ENCODE results near the gene FOXK2.

GRCh38 chr17:82524540-82524939 is 5.0 kb downstream of the FOXK2 start:
- no peak for TF ChIP-seq EZH2phosphoT487 (IDR thresholded peaks at IDR 0.05; ENCODE audit: insufficient read depth, low read depth)
- TF ChIP-seq EZH2 (IDR thresholded peaks at IDR 0.05; ENCODE audit: insufficient read depth, poor library complexity, severe bottlenecking): no peak

All from GM23248 (cell line).